K562 (cell line): ENCODE data around the gene KLHL35. TPM values are rescaled to one million over a fixed set of nuclear protein-coding genes. Genes with fewer than 3 reads are reported as not detected.

Experiments
- C11orf30 ChIP-seq: fragments of 450-650 bp; IDR thresholded peaks from 2 replicates; pipeline ENCODE4 v1.6.1; 2016; ENCODE audit warnings: low read depth, mild to moderate bottlenecking
- CC2D1A ChIP-seq: fragments of 450-650 bp; IDR thresholded peaks from 2 replicates; pipeline ENCODE4 v1.6.1; 2017; ENCODE audit warnings: mild to moderate bottlenecking
- FOXK2 ChIP-seq, 2 experiments: fragments of 450-650 bp; IDR thresholded peaks in 1 of 2; conservative IDR thresholded peaks in 1 of 2; 2 replicates each; pipeline ENCODE4 v1.6.1; 2016; ENCODE audit warnings: low read depth in 2 of 2, mild to moderate bottlenecking in 1 of 2
- GABPB1 ChIP-seq: sonication (generic); formaldehyde crosslinking; IDR thresholded peaks from 2 replicates; pipeline ENCODE4 v1.8.0; 2022; ENCODE audit warnings: mild to moderate bottlenecking, missing genetic modification reagents
- JUND ChIP-seq, 2 experiments: IDR thresholded peaks; 2 replicates in 1 of 2; 3 replicates in 1 of 2; pipeline ENCODE4 v1.6.1; 2011; ENCODE audit warnings: borderline replicate concordance in 2 of 2, low read depth in 2 of 2, low read length in 2 of 2, improper control_type of control experiment in 1 of 2, missing biosample characterization in 1 of 2, missing genetic modification characterization in 1 of 2, missing genetic modification reagents in 1 of 2
- KAT8 ChIP-seq: fragments of 450-650 bp; IDR thresholded peaks from 2 replicates; pipeline ENCODE4 v1.6.1; 2016; ENCODE audit warnings: low read depth, mild to moderate bottlenecking
- LCOR ChIP-seq: sonication (generic); formaldehyde crosslinking; IDR thresholded peaks from 2 replicates; pipeline ENCODE4 v1.8.0; 2022; ENCODE audit warnings: mild to moderate bottlenecking, missing genetic modification reagents
- MNT ChIP-seq, 2 experiments: fragments of 450-650 bp; conservative IDR thresholded peaks; 2 replicates each; pipeline ENCODE4 v1.6.1; 2017; ENCODE audit warnings: mild to moderate bottlenecking in 2 of 2, moderate library complexity in 2 of 2
- MTA3 ChIP-seq: fragments of 450-650 bp; formaldehyde crosslinking; IDR thresholded peaks from 2 replicates; pipeline ENCODE4 v1.6.1; 2017; ENCODE audit warnings: mild to moderate bottlenecking, borderline replicate concordance
- NEUROD1 ChIP-seq: fragments of 150-350 bp; IDR thresholded peaks from 2 replicates; pipeline ENCODE4 v1.6.1; 2014; ENCODE audit warnings: borderline replicate concordance, low read length, low read depth; ENCODE audit not compliant: partially characterized antibody
- NRF1 ChIP-seq, 2 experiments: fragments of 450-650 bp; IDR thresholded peaks in 1 of 2; conservative IDR thresholded peaks in 1 of 2; 2 replicates each; pipeline ENCODE4 v1.6.1; 2014; ENCODE audit warnings: mild to moderate bottlenecking in 2 of 2
- REST ChIP-seq, 2 experiments: fragments of 450-650 bp; formaldehyde crosslinking in 1 of 2; IDR thresholded peaks; 2 replicates each; pipeline versions ENCODE4 v1.4.0 to v1.6.1; 2014 to 2020; ENCODE audit warnings: mild to moderate bottlenecking in 2 of 2, borderline replicate concordance in 1 of 2, low read depth in 1 of 2
- TBL1XR1 ChIP-seq, 2 experiments: IDR thresholded peaks; 2 replicates each; pipeline ENCODE4 v1.6.1; 2012; ENCODE audit warnings: improper control_type of control experiment in 2 of 2, low read length in 2 of 2, mild to moderate bottlenecking in 1 of 2
- ZNF146 ChIP-seq: IDR thresholded peaks from one replicate; pipeline ENCODE4 v1.6.1; 2018; ENCODE audit warnings: missing compliant biosample characterization; ENCODE audit not compliant: unreplicated experiment
- polyA plus RNA-seq, 8 experiments: library from polyadenylated mRNA; depleted of rRNA in 4 of 8; stranded (reverse) in 5 of 8; unstranded in 3 of 8; fragments of >200 nt; fragmentation: Nextera tagmentation in 2 of 8; fragmentation: Illumina TruSeq in 1 of 8; extraction: Ambion mirVana in 2 of 8; extraction: Trizol in 1 of 8; gene quantifications; 2 replicates each; pipeline versions ENCODE4 v1.2.1 to v1.2.3, GENCODE V29; 2011 to 2014; ENCODE audit warnings: inconsistent platforms in 1 of 8, missing spikeins in 1 of 8
- total RNA-seq, 7 experiments: library from RNA; depleted of rRNA in 6 of 7; stranded (reverse); fragments of >200 nt in 6 of 7; fragmentation: Illumina TruSeq in 2 of 7; extraction: Trizol in 2 of 7; gene quantifications; 2 replicates each; pipeline versions ENCODE4 v1.2.1 to v1.2.3, GENCODE V29; 2011 to 2021; ENCODE audit warnings: low replicate concordance in 1 of 7

KLHL35 gene
- total and polyA plus RNA-seq, 9 of the 15 experiments (the other 6 are each of a cell fraction or from before 2014, with no cell fraction given): not detected

GRCh38 chr11:75388386-75389275 lies 44.4 kb downstream of the KLHL35 start (continued):
- TF ChIP-seq REST (IDR thresholded peaks at IDR 0.05; ENCODE audit: borderline replicate concordance): peak; percentile 82
- TF ChIP-seq REST (CRISPR knock-in tag; IDR thresholded peaks at IDR 0.05; ENCODE audit: low read depth): no peak
- no peak for TF ChIP-seq KAT8
- no peak for TF ChIP-seq FOXK2 (conservative IDR thresholded peaks at IDR 0.05 in 1 of 2, IDR thresholded peaks at IDR 0.05 in 1 of 2; ENCODE audit: low read depth in 2 of 2)
- no peak for TF ChIP-seq ZNF146 (CRISPR knock-in tag)
- TF ChIP-seq NRF1 (conservative IDR thresholded peaks at IDR 0.05 in 1 of 2, IDR thresholded peaks at IDR 0.05 in 1 of 2): peak; percentile 13 to 19; a peak in 3 of 4 replicates
- TF ChIP-seq CC2D1A: peak; percentile 69
- TF ChIP-seq JUND (IDR thresholded peaks at IDR 0.05; ENCODE audit: borderline replicate concordance, low read depth, low read length): peak; percentile 33; the same call in 1 of the 2 replicates
- TF ChIP-seq JUND (tag; IDR thresholded peaks at IDR 0.05; ENCODE audit: borderline replicate concordance, low read depth, low read length): no peak; the same call in 2 of the 3 replicates
- TF ChIP-seq C11orf30: no peak
- peak in 1 of 2 experiments; percentile 57; a peak in 1 of 4 replicates for TF ChIP-seq MNT (conservative IDR thresholded peaks at IDR 0.05)
- 0 out of 2 replicates have a peak, but pooled peaks have one; percentile 36 for TF ChIP-seq GABPB1 (CRISPR knock-in tag)
- TF ChIP-seq MTA3: 0 out of 2 replicates have a peak, but pooled peaks have one; percentile 50
- TF ChIP-seq TBL1XR1 (IDR thresholded peaks at IDR 0.05; ENCODE audit: low read length in 2 of 2): no peak
- TF ChIP-seq LCOR: peak; percentile 81
- no peak for TF ChIP-seq NEUROD1
